DOHH2 (cell line): Measurements from ENCODE around the gene ATP6V0D1.

Experiments
- H3F3A ChIP-seq: fragments of 200-600 bp; sonication (generic), shearing (Covaris generic); 2 replicates; pipeline ENCODE4 v1.6.0; 2016; ENCODE audit warnings: antibody characterized with exemption, mild to moderate bottlenecking; ENCODE audit not compliant: control insufficient read depth, insufficient read depth
- H3K27ac ChIP-seq: fragments of 200-600 bp; sonication (generic); 2 replicates; pipeline ENCODE4 v1.5.1; 2014; ENCODE audit warnings: low read depth, mild to moderate bottlenecking, low read length, moderate library complexity
- H3K27me3 ChIP-seq: fragments of 200-600 bp; sonication (generic); 2 replicates; pipeline ENCODE4 v1.6.1; 2014; ENCODE audit warnings: mild to moderate bottlenecking, low read length, mixed read lengths; ENCODE audit not compliant: control insufficient read depth
- H3K36me3 ChIP-seq: fragments of 200-600 bp; sonication (generic); 2 replicates; pipeline ENCODE4 v1.6.1; 2014; ENCODE audit warnings: mild to moderate bottlenecking, low read length, moderate library complexity, mixed read lengths; ENCODE audit not compliant: control insufficient read depth
- H3K4me1 ChIP-seq: fragments of 200-600 bp; sonication (generic); 2 replicates; pipeline ENCODE4 v1.6.1; 2014; ENCODE audit warnings: mild to moderate bottlenecking, low read length, mixed read lengths; ENCODE audit not compliant: control insufficient read depth
- H3K4me2 ChIP-seq: fragments of 200-600 bp; sonication (generic); 2 replicates; pipeline ENCODE4 v1.6.0; 2014; ENCODE audit warnings: mild to moderate bottlenecking, low read length, moderate library complexity
- H3K4me3 ChIP-seq: fragments of 200-600 bp; sonication (generic); 2 replicates; pipeline ENCODE4 v1.5.1; 2014; ENCODE audit warnings: mild to moderate bottlenecking, low read length, mixed read lengths
- H3K79me2 ChIP-seq: fragments of 200-600 bp; sonication (generic); 2 replicates; pipeline ENCODE4 v1.6.1; 2014; ENCODE audit warnings: mild to moderate bottlenecking, low read length, mixed read lengths; ENCODE audit not compliant: control insufficient read depth
- H3K9me2 ChIP-seq: fragments of 200-600 bp; sonication (generic); replicated peaks from 2 replicates; pipeline ENCODE4 v1.6.1; 2014; ENCODE audit warnings: mild to moderate bottlenecking, low read length, mixed read lengths; ENCODE audit not compliant: control insufficient read depth
- H3K9me3 ChIP-seq: fragments of 200-600 bp; sonication (generic); 2 replicates; pipeline ENCODE4 v1.6.1; 2014; ENCODE audit warnings: antibody characterized with exemption, low read length, mixed read lengths; ENCODE audit not compliant: control insufficient read depth, insufficient read depth
- H4K20me1 ChIP-seq: fragments of 200-600 bp; sonication (generic); 2 replicates; pipeline ENCODE4 v1.6.0; 2014; ENCODE audit warnings: low read depth, mild to moderate bottlenecking, antibody characterized with exemption, low read length, moderate library complexity; ENCODE audit not compliant: control insufficient read depth, insufficient read depth
- CTCF ChIP-seq: fragments of 200-600 bp; sonication (generic); IDR thresholded peaks from one replicate; pipeline ENCODE4 v1.5.1; 2014; ENCODE audit warnings: antibody characterized with exemption, mild to moderate bottlenecking, low read depth, low read length; ENCODE audit not compliant: poor library complexity, severe bottlenecking
- EZH2phosphoT487 ChIP-seq: fragments of 200-600 bp; sonication (generic); IDR thresholded peaks from 2 replicates; pipeline ENCODE4 v1.6.1; 2017; ENCODE audit warnings: borderline replicate concordance, mild to moderate bottlenecking, antibody characterized with exemption, low read length, moderate library complexity, mixed read lengths

ATP6V0D1 gene

GRCh38 chr16:67426950-67427349 is 54.0 kb downstream of the ATP6V0D1 start:
- Histone ChIP-seq H4K20me1 (no peaks in the 10 kb centered on the region), H3K27ac (no peak overlapping the region), H3F3A (no peaks in the 10 kb centered on the region), H3K27me3 (peaks cover 49% of the 10 kb centered on the region), H3K4me2 (no peak overlapping the region), H3K79me2 (no peaks in the 10 kb centered on the region), H3K4me3 (no peak overlapping the region), H3K4me1 (peaks cover 14% of the 10 kb centered on the region), H3K9me3 (no peaks in the 10 kb centered on the region), H3K9me2 (no peaks in the 10 kb centered on the region), H3K36me3 (no peaks in the 10 kb centered on the region)
- TF ChIP-seq EZH2phosphoT487 (no peak), CTCF (no peak)

DNA sequence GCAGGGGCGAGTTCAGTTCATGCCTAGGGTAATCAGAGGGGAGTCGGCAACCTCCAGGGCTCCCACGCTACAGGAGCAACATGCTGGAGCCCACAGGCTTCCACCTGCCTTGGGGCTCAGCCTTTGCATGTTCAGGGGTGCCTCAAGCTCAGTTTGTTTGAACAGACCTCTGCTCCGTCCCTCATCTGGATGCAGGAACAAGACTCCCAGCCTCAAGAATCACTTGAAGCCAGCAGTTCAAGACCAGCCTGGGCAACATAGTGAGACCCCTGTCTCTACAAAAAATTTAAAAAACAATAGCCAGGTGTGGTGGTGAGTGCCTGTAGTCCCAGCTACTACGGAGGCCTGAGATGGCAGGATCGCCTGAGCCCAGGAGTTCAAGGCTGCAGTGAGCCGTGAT is 54.9 kb downstream of the ATP6V0D1 start:
- TF ChIP-seq CTCF: no peak
- TF ChIP-seq EZH2phosphoT487: no peak
- H3K27ac ChIP-seq: no peak overlapping the region
- no peaks in the 10 kb centered on the region for H3K9me2 ChIP-seq

GRCh38 chr16:67425580-67425979 is 55.4 kb downstream of the ATP6V0D1 start:
- Histone ChIP-seq H3K9me3 (no peaks in the 10 kb centered on the region), H3K4me3 (no peak overlapping the region), H4K20me1 (no peaks in the 10 kb centered on the region), H3K79me2 (no peaks in the 10 kb centered on the region), H3K9me2 (no peaks in the 10 kb centered on the region), H3K27me3 (peaks cover 40% of the 10 kb centered on the region), H3K36me3 (no peaks in the 10 kb centered on the region), H3K27ac (no peak overlapping the region), H3K4me2 (no peak overlapping the region), H3F3A (no peaks in the 10 kb centered on the region), H3K4me1 (peaks cover 7% of the 10 kb centered on the region)
- TF ChIP-seq EZH2phosphoT487: no peak
- no peak for TF ChIP-seq CTCF

More for the DNA sequence above, 54.9 kb downstream of the ATP6V0D1 start:
- Histone ChIP-seq H3K4me1 (peaks cover 9% of the 10 kb centered on the region), H3K4me2 (no peak overlapping the region), H3K27me3 (peaks cover 42% of the 10 kb centered on the region), H3K79me2 (no peaks in the 10 kb centered on the region), H3K4me3 (no peak overlapping the region), H4K20me1 (no peaks in the 10 kb centered on the region), H3K36me3 (no peaks in the 10 kb centered on the region), H3K9me3 (no peaks in the 10 kb centered on the region), H3F3A (no peaks in the 10 kb centered on the region)

DNA sequence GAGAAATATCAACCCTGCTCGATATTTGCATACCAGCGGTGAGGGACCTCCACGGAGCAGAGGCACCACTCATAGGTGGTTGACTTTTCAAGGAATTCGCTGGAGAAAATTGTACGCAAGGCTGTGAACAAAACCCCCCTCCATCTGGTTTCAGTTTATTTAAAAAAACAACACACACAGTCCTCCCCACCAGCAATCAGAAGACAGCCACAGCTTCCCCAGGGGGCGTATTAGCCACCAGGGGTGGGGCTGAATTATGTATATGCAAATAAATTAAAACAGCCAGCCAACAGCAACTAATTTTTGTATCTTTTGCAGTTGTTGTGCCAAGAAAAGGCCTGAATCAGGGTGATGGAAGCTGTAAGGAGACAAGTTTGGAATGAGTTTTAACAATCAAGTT is 55.9 kb downstream of the ATP6V0D1 start:
- H3F3A ChIP-seq: no peaks in the 10 kb centered on the region
- H4K20me1 ChIP-seq: no peaks in the 10 kb centered on the region
- no peak overlapping the region for H3K27ac ChIP-seq
- TF ChIP-seq CTCF (no peak), EZH2phosphoT487 (no peak)
- no peaks in the 10 kb centered on the region for H3K79me2 ChIP-seq
- H3K4me1 ChIP-seq: peaks cover 4% of the 10 kb centered on the region; the same call in 1 of the 2 replicates
- no peak overlapping the region for H3K4me2 ChIP-seq
- H3K9me2 ChIP-seq: no peaks in the 10 kb centered on the region
- no peaks in the 10 kb centered on the region for H3K9me3 ChIP-seq
- H3K4me3 ChIP-seq: no peak overlapping the region
- peaks cover 35% of the 10 kb centered on the region for H3K27me3 ChIP-seq
- no peaks in the 10 kb centered on the region for H3K36me3 ChIP-seq
